Head of caudate nucleus (tissue), 42 donors: Measurements from ENCODE around the gene PBX4.
"Not testable (repeated sequence)": the region's sequence is repeated elsewhere in the genome, so short reads cannot be mapped to it uniquely, and the experiment has no call there.

Source experiments
- DNase-seq, 42 donors: peaks; one replicate each; pipeline versions ENCODE4 v3.0.0 to v3.0.0-alpha.2; 2020 to 2021; ENCODE audit warnings: mixed read lengths in 7 of 42
- intact Hi-C: fragments of 100-400 bp; cut with DNase I; formaldehyde crosslinking; loops from one replicate; pipeline ENCODE4 v1.15.0; 2022

The PBX4 gene

DNA sequence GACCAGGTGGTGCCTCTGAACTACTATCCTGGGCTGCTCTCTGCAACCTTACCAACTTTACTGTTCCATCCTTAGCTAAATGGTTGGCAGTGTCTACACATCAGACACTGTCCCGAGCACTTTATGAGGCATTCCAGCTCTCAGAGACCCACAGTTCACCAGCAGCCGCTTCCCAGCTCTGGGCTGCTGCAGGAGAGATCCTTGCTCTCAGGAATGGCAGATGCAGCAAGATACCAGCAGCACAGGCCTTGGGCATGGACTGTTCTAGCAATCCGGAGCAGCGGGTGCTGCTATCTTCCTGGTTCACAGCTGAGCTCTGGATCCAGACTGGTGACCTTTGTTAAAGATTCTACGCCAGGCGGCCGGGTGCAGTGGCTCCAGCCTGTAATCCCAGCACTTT is 12.9 kb upstream of the PBX4 start:
- DNase-seq: no peak
- intact Hi-C loops: no loop called here

DNA sequence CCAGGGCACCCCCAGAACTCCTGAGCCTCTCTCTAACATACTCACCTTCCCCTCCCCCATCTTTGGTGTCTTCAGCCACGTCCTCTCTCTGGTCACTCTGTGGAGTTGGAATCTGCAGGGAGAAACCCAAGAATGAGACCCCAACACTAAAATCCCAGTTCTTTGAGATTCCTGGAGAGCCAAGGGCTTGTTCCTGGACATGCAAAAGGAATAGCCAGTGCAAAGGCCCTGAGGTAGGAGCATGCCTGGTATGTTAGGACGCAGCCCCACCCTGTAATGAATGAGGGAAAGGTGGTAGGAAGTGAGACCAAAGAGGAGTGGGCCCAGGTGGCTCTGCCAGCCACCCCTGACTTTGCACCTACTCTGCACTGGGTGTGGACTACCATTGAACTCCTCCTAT is 11.9 kb upstream of the PBX4 start:
- DNase-seq: no peak
- intact Hi-C loops: no loop called here

DNA sequence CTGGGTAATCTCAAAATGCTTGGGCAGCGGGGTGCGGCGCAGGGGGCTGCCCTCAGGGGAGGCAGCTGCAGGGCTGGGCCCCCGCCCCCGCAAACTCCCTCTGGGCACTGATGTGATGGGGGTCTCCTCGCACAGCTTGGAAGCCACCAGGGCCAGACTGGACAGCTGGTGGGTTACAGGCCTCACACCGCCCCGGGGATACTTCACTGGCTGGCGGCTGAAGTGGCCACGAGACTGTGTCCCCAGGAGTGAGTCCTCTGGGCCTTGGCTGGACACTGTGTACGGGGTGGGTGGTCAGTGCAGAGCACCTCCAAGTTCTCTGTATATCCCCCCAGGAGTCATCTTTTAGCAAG is 11.6 kb upstream of the PBX4 start:
- DNase-seq: no peak
- intact Hi-C loops: no loop called here

DNA sequence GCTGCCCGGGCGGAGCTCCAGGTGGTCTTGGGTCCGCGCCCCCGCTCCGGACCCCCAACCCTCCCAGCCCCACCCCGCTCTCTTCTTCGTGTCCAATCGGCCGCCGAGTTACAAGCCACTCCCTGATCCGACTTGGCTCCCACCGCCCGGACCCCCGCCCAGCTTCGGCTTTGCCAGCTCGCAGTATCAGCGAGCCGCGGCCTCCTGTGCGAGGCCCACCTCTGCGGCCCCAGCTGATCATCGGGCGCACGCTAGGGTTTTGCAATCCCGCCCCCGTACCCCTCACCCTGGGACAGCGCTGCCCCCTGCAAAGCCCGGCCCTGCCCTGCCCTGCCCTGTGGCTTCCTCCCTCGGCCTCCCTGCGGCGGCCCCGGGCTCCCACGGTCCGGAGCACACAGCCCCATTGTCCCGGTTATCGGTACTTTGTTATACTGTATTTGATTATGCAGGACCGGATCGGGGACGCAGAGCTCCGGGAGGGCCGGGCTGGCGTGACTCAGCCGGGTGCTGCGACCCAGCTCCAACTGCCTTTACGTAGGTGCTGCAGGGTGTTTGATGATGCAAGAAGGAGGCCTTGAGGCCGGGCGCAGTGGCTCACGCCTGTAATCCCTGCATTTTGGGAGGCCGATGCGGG is 10.1 kb upstream of the PBX4 start:
- DNase-seq: no peak
- intact Hi-C loops: no loop called here

DNA sequence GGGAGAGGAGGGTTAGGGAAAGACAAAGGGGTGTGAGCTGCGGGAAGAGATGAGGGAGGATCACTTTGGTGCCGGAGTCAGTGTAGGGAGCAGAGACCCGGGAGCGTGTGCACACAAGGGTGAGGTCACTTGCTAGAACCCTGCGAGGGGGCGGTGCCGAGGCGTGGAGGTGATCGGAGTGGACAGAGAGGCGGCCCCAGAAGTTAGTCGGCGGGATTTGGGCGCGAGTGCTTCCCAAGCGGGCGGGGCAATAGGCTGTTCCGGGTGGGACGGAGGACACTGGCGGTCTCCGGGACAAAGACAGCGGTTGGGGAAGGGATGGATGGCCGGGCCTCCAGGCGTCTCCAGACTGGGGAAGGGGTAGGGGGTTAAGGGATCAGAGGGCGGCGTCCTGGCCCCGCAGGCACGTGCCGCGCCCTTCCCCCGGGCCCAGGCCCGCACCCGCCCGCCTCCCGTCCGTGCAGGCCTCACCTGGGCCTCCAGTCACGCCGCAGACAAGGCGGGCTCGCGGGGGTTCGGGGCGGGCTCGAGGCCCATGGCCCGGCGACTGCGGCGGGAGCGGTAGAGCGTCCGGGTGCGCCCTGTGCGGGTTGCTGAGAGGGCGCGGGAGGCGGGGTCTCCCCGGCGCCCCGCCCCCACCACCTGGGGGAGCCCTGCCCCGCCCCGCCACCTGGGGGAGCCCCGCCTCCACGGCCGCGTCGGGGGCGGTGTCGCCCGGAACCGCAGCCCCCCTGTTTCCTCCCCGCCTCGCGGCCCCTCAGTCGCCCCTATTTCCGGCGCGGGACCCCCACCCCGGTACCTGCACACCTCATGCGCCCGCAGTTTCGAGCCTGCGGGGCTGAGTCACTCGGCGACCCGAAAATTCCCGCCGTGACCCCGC is 9.4 kb upstream of the PBX4 start, which contains the start of gene LPAR2:
TSS of gene LPAR2 (minus strand) at position 600 of the 880 bp plus-strand sequence. CDS start 945 bp downstream, outside the sequence.
- peak in 4 of 42 donors; percentile 30 to 43 (median 40) for DNase-seq
- intact Hi-C loops: no loop called here

DNA sequence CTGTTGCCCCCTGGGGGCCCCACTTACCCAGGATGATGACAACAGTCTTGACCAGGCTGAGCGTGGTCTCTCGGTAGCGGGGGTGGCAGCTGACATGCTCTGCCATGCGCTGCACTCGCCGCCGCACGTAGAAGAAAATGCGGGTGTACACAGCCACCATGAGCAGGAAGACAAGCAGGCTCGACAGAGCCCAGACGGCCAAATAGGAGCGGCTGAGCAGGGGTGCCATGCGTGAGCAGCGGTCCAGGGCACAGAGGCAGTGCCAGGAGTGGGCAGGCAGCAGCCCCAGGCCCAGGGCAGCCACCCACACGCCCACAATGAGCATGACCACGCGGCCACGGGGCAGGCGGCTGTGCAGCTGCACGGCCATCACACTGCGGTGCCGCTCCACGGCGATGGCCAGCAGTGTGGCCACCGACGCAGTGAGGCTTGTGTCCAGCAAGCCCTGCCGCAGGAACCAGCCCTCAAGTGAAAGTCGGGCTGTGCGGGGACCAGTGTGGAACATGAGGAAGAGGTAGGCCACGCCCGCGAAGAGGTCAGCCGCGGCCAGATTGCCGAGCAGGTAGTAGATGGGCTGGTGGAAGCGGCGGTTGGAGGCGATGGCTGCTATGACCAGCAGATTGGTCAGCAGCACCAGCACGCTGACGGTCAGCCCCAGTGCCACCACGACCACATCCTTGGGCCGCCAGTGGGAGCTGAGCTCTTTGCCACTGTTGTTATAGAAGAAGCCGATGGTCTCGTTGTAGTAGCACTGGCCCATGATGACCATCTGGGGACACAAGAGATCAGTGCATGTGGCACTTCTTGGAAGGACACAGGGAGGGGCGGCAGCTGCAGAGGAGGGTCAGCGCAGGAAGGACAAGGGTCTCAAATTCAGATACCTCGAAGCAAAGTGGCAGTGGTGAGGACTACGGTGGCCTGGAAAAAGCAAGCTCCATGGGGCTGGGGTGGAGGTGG is 8.3 kb upstream of the PBX4 start:
- no peak for DNase-seq
- intact Hi-C loops: no loop called here

DNA sequence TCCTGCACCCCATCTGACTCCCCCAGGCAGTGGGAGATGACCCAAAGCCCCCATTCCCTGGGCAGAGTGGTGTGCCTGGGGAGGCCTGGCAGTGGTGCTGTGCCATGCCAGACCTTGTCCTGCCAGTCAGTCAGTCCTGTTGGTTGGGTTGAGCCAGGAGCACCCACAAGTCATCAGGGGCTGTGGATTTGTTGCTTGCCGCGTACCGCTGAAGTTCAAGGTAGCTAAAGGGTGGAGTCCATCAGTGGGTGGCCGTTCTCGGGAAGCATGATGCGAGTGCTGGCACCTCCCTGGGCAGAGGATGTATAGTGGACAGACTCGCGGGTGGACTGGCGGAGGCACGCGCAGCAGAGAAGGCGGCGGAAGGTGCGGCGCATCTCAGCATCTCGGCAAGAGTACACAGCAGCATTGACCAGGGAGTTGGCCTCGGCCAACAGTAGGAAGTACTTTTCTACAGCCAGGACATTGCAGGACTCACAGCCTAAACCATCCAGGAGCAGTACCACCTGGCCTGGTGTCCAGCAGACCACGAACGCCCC is 5.6 kb upstream of the PBX4 start:
- DNase-seq: no peak
- intact Hi-C loops: no loop called here

DNA sequence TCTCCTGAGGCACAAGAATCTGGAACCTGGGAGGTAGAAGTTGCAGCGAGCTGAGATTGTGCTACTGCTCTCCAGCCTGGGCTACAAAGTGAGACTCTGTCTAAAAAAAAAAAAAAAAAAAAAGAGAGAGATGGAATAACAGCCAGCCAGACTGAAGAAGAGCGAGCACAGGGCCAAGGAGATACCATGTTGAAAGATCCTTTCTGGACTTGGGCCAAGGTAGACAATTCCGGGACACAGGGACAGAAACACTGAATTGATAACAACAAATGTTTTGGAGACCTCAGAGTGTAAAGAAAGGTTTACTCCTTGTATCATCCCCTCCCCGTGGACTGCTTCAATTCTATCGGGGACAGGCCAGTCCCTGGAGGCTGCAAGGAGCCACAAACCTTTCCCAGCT is 4.9 kb upstream of the PBX4 start:
- intact Hi-C loops: no loop called here
- no peak for DNase-seq

DNA sequence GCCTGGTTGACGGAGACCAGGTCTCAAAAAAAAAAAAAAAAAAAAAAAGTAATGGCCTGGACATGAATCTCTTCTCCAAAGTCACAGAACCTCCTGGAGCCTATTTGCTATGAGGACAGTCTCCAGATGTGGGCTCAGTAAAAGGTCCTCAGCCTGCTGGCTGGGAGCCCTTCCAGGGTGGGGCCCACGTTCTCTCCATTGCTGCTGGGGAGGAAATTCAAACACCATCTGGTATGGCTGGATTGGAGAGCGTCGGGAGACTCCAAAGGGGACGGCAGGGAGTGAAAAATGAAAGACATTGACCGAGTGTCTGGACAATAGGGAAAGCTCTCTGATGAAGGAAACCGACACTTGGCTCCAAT is 1.3 kb upstream of the PBX4 start:
- intact Hi-C loops: no loop called here
- DNase-seq: no peak

DNA sequence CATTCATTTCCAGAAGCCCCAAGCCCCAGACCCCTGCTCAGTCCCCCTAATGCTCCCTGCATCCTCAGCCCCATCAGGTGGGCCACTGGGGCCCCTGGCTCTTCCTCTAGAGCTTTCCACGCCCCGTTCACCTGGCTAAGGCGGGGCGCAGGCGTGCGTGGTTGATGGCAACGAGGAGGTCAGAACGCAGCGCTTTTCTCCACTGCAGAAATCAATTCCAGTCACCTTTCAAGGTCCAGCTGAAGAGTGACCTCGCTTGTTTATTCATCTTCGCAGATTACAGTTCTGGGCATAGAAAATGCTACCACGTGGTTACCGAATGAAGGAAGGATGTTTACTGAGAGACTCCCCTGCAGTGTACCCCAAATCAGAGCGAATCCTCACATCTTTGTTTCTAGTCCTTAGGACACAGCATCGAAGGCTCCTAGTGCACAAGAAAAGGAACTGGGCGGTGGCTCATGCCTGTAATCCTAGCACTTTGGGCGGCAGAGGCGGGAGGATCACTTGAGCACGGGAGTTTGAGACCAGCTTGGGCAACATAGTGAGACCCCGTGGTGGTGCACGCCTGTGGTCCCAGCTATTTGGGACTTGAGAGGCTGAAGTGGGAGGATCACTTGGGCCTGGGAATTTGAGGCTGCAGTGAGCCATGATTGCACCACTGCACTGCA is 828 bp upstream of the PBX4 start:
- intact Hi-C loops: no loop called here
- DNase-seq: no peak

DNA sequence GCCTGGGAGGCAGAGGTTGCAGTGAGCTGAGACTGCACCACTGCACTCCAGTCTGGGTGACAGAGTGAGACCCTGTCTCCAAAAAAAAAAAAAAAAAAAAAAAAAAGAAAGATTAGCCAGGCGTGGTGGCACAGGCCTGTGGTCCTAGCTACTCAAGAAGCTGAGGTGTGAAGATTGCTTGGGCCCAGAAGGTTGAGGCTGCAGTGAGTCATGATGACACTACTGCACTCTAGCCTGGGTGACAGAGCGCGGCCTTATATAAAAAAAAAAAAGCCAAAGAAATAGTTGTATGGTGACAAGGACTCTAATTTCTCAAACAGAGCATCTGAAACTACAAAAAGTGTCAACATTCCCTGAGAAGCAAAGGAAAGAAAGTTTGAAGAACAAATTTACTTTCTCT is 3.4 kb downstream of the PBX4 start:
- no peak for DNase-seq

DNA sequence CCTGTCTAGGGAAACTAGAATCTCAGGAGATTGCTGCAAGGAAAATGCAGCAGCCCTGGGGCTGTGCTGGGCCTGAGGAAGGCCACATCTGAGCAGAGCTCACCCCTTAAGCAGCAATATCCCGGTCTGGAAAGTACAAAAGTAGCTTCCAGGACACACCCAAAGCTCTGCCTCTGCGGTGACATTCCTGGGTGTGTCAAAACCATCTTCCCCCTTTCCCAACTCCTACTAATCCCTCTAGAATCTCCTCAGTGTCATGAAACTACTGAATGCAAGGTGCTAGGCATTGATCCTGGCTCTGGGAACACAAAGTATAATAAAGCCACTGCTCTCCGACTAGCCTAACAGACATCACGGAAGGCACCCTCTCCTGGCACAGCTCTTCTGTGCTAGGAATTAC is 5.0 kb downstream of the PBX4 start:
- intact Hi-C loops: no loop called here
- DNase-seq: peak in 6 of 42 donors; percentile 21 to 65 (median 44)

More for the DNA sequence above, 3.4 kb downstream of the PBX4 start:
- intact Hi-C loops: no loop called here

DNA sequence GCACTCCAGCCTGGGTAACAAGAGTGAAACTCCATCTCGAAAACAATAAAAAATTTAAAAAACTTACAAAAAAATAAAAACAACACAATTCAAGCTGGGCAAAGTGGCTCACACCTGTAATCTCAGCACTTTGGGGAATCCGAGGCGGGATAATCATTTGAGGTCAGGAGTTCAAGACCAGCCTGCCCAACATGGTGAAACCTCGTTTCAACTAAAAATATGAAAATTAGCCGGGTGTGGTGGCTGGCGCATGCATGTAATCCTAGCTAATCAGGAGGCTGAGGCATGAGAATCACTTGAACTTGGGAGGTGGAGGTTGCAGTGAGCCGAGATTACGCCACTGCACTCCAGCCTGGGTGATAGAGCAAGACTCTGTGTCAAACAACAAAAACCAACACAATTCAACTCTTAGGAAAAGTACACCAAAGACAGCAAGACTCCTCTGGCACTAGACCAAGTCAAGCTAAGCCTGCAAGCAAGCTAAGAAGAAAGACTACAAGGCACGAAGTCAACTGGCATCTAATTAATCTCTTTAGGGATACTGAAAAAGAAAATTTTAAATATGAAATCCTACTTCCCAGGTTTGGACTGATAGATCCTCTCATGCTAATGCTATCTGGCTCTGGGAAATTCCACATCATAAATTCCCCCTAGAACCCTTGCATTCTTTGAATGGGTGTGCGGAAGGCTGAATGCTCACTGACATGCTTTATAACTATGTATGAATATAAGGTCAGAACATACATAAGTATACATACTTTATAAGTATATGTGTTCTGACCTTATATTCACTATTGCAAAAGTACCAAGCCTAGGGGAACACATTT is 7.9 kb downstream of the PBX4 start:
- no peak for DNase-seq
- intact Hi-C loops: no loop called here

DNA sequence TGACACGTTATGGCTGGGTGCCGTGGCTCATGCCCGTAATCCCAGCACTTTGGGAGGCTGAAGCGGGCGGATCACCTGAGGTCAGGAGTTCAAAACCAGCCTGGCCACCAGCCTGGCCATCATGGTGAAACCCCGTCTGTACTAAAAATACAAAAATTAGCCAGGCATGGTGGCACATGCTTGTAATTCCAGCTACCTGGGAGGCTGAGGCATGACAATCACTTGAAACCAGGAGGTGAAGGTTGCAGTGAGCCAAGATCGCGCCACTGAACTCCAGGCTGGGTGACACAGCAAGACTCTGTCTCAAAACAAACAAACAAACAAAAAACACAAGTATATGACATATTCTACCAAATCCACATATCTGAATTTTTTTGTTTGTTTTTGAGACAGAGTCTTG is 11.8 kb downstream of the PBX4 start:
- intact Hi-C loops: not testable (repeated sequence)

DNA sequence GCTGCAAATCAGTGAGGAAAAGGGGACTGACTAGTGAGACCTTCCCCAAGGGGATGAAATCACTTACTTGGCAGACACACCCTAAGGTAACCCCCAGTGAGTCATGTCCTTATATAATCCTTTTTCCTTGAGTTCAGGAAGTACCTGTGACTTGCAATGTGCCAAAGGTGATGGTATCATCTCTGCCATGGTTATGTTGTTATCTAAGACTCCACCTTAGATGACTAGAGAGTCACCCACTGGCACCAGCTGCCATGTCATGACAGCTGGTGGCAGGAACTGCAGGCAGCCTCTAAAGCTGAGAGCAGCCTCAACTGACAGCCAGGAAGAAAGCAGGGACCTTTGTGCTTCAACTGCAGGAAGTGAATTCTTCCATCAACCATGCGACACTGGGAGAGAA is 12.5 kb downstream of the PBX4 start:
- intact Hi-C loops: no loop called here
- DNase-seq: peak in 17 of 42 donors; percentile 4 to 60 (median 28)

More for the DNA sequence above, 11.8 kb downstream of the PBX4 start:
- DNase-seq: not testable (repeated sequence)

DNA sequence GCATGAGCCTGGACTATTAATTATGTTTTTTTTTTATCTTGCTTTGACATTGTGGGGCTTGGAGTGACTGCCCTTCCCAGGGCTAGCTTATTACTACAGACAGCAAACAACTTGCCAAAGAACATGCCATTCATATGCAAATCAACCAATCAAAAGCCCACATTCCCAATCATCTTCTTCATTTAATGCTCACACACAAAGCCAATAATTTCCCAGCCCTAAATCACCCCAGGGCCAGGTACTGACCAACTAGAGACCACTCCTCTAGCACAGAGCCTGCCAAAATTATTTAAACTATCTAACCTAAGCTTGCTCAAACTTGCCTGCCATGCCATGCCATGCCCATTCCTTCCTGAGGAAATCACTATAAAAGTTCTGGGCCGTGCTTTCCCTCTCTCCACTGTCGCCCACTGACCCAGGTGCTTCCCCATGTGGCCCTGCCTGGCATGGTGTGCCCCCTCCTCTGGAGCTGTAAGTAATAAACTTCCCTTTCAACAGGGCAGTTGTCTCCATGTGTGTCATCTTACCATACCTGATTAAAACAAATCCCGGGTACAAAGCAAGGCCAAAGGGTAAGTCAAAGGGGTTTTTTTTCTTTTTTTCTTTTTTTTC is 15.7 kb downstream of the PBX4 start:
- intact Hi-C loops: no loop called here
- DNase-seq: no peak

DNA sequence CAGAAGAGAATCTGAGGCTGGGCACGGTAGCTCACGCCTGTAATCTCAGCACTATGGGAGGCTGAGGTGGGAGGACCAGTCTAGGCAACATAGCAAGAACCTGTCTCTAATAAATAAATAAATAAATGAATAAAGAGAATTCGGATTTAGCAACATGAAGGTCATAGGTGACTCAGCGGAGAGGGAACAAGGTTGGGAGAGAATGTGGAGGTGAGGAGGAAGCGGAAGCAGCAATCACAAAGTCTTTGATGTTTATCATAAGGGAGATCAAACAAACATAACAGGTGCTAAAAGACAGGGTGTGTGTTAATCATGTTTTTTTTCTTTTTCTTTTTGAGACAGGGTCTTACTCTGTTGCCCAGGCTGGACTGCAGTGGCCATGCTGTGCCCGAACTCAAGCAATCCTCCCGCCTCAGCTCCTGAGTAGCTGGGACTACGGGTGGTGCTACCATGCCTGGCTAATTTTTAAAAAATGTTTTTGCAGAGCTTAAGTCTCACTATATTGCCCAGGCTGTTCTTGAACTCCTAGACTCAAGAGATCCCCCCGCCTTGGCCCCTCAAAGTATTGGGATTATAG is 16.3 kb downstream of the PBX4 start:
- no peak for DNase-seq
- intact Hi-C loops: no loop called here
